HG03039 (cell line): ENCODE measurements around the gene DPYSL3.
A peak's percentile ranks its signal among the peaks of the same experiment; 100 is the strongest.

ENCODE experiments used
- ATAC-seq: cut with Tn5 transposase; IDR thresholded peaks from one replicate; pipeline ENCODE4 v1.9.1; 2021; ENCODE audit warnings: mild to moderate bottlenecking, moderate library complexity; ENCODE audit not compliant: unreplicated experiment

The DPYSL3 gene

DNA sequence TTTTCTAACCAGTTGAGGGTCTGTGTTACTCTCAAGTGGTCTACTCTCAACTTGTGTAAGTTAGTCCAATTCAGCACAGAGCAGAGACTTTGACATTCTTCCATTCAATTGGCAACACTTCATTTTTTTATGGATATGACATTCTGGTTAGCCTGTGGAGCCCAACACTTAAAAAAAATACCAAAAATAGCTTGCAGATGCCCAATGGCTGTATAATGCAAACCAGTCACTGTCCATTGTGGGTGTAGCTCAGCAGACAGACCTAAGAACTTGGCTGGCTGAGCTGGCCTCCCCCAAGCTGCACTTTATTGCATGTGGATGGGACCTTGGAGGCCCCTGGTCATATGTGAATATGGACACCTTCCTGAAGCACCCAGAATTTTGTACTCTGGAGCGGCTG lies 103.2 kb downstream of the DPYSL3 start:
- no peak for ATAC-seq

DNA sequence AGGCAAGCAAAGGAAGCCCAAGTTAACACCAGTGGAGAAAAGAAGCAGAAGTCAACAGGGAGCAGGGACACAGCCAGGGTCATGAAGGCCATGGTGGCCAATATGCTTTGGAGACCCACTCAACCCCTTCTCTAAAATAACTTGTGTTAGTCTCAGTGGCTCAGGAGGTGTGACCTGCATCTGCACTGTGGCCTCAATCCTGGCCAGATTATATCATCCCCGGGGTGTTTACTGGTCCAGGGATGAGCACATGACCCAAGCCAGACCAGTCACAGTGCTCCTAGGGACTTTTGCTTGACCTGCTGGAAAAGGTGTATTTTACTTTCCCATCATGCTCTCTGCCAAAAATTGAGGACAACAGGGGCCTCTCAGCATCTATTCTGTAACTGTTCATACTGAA lies 105.2 kb downstream of the DPYSL3 start:
- ATAC-seq: peak; percentile 8

DNA sequence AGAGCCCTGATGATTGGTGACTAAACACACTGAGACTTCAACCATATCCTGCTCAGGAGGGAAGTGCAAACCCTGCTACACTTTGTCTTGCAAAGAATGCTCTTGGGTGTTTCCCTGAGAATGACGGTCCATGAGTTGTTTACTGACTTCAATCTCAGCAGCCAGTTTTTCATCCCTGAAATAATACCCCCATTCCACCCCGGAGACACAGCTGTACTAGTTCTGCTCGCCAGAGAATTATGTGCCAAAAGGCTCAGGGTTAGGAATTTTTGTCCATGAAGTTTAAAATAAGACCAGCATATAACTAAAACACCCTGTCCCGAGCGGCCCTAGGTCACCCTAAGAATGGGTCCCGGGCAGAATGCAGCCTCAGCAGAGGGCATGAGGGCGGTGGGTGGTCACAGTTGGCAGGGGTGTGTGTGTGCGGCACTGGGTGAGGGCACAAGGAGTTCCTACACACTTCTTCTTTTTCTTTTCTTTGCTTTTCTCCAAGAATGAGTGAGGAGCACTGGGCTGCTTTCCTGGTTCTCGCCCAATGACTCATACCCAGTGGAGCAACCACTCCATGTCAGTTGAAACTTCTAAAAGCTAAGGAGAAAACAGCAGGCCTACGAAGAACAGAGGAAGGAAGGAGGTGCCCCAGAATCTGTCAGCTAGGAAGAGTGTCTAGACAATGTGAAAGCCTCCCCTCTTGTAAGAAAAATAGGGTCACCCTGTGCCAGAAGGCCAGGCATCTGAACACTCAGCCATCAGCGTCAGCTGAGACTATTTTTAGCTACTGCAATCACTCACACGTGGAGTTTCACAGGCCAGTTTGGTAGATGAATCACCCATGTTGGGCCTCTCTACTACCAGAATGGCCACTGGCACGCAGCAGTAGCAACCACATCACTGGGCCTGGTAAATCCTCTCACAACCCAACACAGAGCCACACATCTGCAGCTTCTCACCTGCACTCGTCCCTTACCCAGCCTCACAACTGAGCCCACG lies 105.9 kb downstream of the DPYSL3 start:
- peak; percentile 91 for ATAC-seq

DNA sequence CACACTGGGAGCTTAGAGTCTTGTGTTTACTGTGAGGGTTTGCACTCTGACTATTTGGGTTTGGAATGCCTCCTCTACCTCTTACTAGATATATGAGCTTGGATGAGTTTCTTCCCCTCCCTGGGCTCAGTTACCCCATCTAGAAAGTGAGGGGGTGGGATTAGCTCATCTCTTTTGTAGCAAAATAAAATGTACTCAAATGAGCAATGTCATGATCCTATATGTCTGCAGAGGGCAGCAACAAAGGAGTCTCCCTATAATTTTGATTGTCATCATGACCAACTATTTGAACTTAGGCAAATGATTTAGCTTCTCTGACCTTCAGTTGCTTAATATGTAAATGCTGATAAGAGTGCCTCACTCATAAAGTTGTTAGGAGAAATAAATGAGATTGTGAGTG lies 109.0 kb downstream of the DPYSL3 start:
- ATAC-seq: no peak

- ATAC-seq: no peak
Observed at GRCh38 chr5:147400126-147400809, 109.6 kb downstream of the DPYSL3 start.

DNA sequence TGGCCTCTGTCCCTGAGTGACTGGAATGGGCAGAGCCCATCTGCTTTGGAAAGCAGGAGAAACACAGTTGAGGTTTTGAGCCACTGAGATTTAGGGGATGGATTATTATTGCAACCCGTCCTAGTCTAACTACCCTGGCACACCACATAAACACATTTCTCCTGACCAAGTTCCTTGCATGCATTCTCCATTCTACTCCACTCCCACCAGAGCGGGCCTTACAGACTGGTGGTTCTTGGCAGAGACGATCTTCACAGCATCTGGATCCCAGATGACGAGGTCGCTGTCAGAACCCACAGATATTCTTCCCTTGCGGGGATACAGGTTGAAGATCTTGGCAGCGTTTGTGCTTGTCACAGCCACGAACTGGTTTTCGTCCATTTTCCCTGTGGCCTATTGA lies 111.0 kb downstream of the DPYSL3 start:
- no peak for ATAC-seq

DNA sequence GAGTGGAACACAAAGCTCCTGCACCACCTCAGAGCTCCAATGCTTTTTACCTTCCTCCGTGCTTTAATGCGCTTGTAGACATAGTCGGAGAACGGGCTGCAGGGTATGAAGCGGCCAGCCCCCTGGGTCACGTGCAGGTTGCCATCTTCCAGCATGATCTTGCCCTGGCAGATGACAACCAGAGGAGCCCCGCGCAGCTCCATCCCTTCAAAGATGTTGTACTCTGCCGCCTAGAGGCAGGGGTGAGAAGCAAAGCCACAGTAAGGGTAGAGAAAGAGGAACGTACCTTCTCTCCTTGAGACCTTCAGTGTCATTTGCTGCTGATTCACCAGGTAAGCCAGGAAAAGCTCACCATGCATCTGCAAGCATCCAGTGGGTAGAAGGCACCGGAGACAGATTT lies 112.3 kb downstream of the DPYSL3 start:
- ATAC-seq: no peak

DNA sequence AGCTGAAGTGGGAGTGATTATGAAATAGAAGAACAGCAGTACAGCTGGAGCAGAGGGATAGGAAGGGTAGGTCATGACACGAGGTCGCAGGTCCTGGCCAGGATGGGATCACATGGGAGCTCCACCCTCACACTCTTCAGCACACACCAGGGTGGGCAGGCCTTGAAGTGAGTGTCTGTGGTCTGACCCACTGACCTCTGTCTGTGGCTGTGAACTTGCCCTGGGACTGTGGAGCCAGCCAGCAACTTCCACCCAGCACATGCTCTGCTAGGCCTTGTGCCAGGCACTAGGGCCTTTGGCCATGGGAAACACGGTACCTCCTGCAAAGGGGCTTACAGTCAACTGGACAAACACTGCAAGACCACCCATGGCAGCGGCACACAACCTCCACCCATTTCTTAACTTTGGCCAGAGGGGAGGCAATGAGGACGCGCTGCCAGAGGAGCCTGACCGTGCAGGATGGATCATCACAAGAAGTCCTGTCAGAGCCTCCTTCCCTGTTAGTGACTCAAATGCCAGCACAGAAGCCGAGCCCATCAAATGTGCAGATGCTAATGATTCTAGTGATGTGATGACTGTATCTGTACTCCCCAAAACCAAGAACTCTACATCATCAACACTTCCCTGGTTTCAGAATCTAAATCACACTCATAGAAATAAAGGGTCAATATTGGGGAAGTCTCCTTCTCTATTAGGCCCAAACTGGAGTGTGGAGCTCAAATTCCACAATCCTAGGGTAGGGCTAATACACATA lies 113.6 kb downstream of the DPYSL3 start:
- no peak for ATAC-seq

DNA sequence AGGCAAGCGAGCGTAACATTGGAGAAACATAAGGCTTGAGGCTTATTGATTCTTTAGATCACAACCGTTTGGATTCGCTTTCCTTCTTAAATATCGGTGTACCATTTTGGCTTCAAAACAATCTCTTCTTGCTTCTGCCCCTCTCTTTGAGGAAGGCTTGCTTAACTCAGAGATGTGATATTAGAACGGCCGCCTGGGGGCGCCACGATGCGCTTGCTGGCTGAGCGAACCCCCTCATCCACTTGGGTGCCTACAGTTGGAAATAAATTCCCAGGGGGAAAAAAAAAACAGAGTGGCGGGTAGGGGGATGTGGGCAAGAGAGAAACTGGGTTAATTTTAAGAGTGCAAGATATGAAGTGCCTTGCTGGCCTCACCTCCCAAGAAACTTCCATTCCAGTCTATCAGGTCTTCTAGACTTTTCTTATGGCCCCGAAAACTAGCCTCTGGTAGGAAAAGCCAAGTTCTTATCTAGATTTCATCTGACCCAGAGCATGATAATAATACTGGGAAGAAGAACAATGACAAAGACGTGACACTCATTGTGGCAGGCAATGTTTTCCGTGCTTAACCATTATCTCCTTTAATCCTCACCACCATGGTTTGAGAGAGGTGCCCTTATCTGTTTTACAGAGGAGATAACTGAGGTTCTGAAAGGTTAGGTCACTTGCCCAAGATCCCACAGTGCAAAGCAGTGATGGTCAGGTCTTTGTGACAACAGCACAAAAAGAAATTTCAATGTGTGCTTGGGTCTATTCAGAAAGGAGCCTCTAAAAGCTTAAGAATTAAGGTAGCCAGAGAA lies 115.8 kb downstream of the DPYSL3 start:
- no peak for ATAC-seq

- peak; percentile 91 for ATAC-seq
Observed at GRCh38 chr5:147391781-147392180, 118.1 kb downstream of the DPYSL3 start.

GRCh38 chr5:147390654-147391225 lies 119.1 kb downstream of the DPYSL3 start:
- no peak for ATAC-seq

DNA sequence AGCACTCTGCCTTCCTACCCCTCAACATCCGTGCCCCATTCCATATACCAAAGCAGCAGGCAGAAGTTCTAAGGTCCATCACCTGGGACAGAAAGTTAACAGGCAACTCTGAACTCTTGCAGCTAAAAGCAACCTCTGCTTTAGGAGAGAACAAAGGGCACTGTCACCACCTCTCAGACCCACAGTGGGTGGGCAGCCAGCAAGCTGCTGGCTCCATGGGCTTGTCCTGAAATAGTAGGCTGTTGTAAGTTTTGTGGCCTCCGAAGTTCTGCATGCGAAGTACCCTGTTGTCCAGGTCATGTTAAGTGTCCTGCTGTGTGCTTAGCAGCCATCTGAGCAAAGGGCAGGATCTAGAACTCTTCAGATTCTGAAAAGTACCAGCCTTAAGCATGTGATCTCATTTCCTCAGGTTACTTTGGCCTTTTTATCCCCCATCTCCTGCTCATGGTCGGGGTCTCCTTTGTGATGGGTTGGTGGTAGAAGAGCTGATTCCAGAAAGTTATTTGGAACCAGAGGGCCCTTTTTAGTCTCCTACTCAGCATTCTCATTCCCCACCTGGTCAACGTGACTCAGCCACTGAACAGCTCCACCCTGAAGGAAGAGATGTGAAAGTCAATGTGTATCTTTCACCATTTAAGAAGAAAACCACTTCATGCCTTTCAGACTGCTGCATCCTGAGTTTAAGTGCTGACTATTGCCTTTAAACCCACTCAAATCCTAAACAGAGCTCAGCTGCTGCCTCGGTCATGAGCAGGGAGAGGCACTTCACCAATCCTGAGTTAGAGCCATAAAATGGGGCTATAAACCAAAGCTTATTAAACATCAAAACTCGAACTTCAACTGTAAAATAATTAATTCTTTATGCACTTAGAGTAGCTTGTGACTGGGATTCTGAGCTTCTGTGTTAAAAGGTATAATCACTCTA lies 121.4 kb downstream of the DPYSL3 start:
- no peak for ATAC-seq

DNA sequence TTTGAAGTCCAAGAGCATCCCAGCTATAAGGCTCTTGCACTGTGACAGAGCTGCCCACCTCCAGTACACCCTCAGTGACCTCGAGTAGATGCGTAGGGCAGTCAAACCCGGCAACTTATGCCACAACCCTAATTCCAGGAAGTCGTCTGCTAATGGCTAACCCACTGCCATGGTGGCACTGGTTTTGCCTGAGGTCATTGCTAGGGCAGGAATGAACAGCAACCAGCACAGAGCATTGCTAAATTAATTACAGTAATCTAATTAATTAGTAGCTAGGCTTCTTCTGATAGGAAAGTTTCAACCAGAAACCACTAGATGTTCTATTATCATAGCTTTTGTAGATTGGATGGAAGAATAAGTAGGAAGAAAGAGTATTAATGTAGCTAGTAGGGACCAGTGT lies 122.8 kb downstream of the DPYSL3 start:
- no peak for ATAC-seq

DNA sequence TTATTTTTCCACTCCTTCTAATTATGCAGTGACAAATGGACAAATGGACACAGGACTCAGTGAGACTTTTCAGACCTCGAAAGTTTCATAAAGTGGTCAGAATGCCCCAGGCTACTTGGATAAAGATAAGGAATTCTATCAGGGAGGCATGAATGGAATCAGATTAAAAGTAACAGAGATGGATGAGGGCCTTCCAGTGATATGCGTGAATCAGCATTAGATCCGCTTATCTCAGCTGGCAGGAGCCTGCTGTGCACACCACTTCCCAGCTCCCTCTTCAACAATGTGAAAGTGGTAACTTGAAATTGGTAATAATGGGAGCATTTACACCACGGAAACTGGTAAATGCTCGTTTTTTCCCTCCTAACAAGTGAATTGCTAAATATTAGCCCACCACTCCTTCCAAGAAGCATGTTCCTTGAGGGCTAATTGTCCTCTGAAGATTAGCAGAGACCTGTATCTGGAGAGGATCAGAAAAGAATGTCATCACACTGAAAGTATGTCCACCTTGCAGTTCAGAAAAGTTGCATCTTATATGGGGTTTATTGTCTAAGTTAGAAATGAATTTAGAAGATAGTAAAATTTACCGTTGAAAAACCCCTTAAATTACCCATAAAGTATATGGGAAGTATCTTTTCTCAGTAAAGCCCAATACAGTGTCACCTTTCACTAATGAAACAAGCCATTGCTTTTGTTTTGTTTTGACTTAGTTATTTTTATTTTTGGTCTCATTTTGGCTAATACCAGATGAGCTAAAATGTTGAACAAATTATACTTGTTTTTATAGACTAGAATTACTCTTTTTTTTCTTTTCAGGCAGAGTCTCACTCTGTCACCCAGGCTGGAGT lies 125.3 kb downstream of the DPYSL3 start:
- ATAC-seq: no peak

DNA sequence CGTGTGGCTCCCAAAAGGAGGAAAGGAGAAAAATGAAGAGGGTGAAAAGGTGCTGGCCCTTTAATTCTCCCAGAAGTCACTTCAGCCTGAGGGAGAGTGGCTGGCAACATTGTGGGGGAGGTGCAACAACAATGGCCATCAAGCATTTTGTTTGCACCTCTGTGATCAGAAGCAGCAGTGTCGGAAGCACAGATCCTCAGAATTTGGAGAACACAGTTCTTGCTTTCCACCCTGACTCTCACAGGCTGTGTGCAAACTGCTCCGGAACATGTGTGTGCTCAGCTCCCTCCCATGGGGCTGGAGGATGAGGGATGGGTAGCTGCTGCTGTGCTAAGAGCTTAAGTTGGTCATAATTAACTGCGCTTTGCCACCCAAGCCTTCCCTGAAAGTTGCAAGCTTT lies 127.1 kb downstream of the DPYSL3 start:
- ATAC-seq: no peak

GRCh38 chr5:147381555-147381954 lies 128.3 kb downstream of the DPYSL3 start:
- no peak for ATAC-seq

- ATAC-seq: no peak
Observed at GRCh38 chr5:147377682-147378081, 132.2 kb downstream of the DPYSL3 start.

GRCh38 chr5:147375151-147375550 lies 134.7 kb downstream of the DPYSL3 start:
- no peak for ATAC-seq
